Stimulated activated CD4-positive, alpha-beta T cell treated with anti-CD3 and anti-CD28 coated beads, Interleukin-12 subunit alpha, Interleukin-12 subunit beta, amount 100 ng/mL, for 24 hours (primary cell): Measurements from ENCODE around the gene NHSL2.

Source experiments
- DNase-seq, 2 experiments: peaks; one replicate each; pipeline ENCODE4 v3.0.0-alpha.2; 2020; ENCODE audit warnings: low read depth in 2 of 2

Gene NHSL2

GRCh38 chrX:72071213-72071612 is 160.6 kb downstream of the NHSL2 start:
- no peak for DNase-seq

- DNase-seq, result no peak
Measured at GRCh38 chrX:72073633-72074032, 163.0 kb downstream of the NHSL2 start.

GRCh38 chrX:72078411-72078810 is 167.8 kb downstream of the NHSL2 start:
- DNase-seq, result no peak

- no peak for DNase-seq
Measured at GRCh38 chrX:72079607-72080006, 169.0 kb downstream of the NHSL2 start.

- no peak for DNase-seq
Measured at GRCh38 chrX:72080150-72080549, 169.5 kb downstream of the NHSL2 start.

- DNase-seq, result no peak
Measured at GRCh38 chrX:72080800-72081199, 170.2 kb downstream of the NHSL2 start.

GRCh38 chrX:72081605-72082320 is 171.1 kb downstream of the NHSL2 start:
- no peak for DNase-seq

GRCh38 chrX:72083291-72083690 is 172.6 kb downstream of the NHSL2 start:
- no peak for DNase-seq

- no peak for DNase-seq
Measured at GRCh38 chrX:72084114-72084513, 173.5 kb downstream of the NHSL2 start.

GRCh38 chrX:72086995-72087394 is 176.3 kb downstream of the NHSL2 start:
- no peak for DNase-seq

- no peak for DNase-seq
Measured at GRCh38 chrX:72088761-72089160, 178.1 kb downstream of the NHSL2 start.

- DNase-seq, result no peak
Measured at GRCh38 chrX:72089254-72089653, 178.6 kb downstream of the NHSL2 start.

- peak in 1 of 2 experiments; percentile 15 for DNase-seq
Measured at GRCh38 chrX:72094894-72095293, 184.2 kb downstream of the NHSL2 start.

- no peak for DNase-seq
Measured at GRCh38 chrX:72095370-72095769, 184.7 kb downstream of the NHSL2 start.

GRCh38 chrX:72097098-72097497 is 186.5 kb downstream of the NHSL2 start:
- DNase-seq, result no peak

- DNase-seq, result no peak
Measured at GRCh38 chrX:72100051-72100755, 189.6 kb downstream of the NHSL2 start.

- peak; percentile 8 to 48 for DNase-seq
Measured at GRCh38 chrX:72100824-72101351, 190.2 kb downstream of the NHSL2 start.

GRCh38 chrX:72101597-72102037 is 191.0 kb downstream of the NHSL2 start:
- no peak for DNase-seq

GRCh38 chrX:72102126-72102525 is 191.5 kb downstream of the NHSL2 start:
- DNase-seq, result no peak

GRCh38 chrX:72102760-72103159 is 192.1 kb downstream of the NHSL2 start:
- no peak for DNase-seq

- no peak for DNase-seq
Measured at GRCh38 chrX:72105436-72105835, 194.8 kb downstream of the NHSL2 start.

- no peak for DNase-seq
Measured at GRCh38 chrX:72107320-72107719, 196.7 kb downstream of the NHSL2 start.
